HL-60/S4 (cell line): ENCODE results near the gene CLDN7.

ENCODE experiments used
- in situ Hi-C: fragments of 300-500 bp; cut with MboI; formaldehyde crosslinking; loops from 2 replicates; pipeline ENCODE4 v1.14.3; 2022; ENCODE audit warnings: low sequenced_read_pairs

Gene CLDN7

GRCh38 chr17:7238420-7239090 lies 23.7 kb downstream of the CLDN7 start:
- in situ Hi-C loops: no loop called here

GRCh38 chr17:7237761-7238419 lies 24.4 kb downstream of the CLDN7 start:
- in situ Hi-C loops: no loop called here

DNA sequence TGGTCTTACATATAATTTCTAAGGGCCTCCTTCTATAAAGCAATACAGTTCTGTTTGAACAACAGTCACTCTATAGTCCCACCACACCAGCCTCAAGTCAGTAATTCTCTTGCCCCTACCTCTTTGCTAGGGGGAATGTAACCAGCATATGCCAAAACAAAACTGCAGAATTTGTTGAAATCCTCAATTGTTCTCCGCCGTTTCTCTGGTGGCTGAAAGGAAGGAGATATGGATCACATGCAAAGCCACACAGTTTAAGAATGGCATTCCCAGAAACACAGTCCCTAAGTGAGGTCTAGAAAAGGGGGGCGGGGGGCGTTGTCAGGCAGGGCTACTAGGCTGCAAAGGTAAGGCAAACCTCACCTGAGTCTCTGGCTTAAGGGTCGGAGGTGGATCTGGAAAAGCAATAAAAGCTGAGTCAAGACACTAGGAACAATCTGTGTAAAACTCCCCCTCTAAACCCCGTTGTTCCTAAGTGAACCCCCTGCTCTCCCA lies 25.0 kb downstream of the CLDN7 start:
- in situ Hi-C loops: no loop called here

DNA sequence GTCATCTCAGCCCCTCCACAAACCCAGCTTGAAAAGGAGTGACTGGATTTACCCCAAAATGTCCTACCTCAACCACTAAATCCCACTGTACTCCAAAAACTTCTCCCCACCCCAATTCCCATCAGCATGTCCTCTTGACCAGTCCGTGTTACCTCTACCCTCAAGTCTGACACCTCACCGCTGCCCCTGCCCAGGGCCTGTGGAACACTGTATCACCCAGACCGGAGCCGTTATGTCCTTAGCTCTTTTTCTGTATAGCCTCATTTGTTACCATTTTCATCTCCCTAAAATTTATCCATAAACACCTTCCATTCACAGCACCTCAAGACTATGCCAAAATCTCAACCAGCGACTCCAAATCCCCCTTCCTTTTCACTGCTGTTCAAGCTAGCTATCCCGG lies 25.5 kb downstream of the CLDN7 start:
- in situ Hi-C loops: no loop called here

DNA sequence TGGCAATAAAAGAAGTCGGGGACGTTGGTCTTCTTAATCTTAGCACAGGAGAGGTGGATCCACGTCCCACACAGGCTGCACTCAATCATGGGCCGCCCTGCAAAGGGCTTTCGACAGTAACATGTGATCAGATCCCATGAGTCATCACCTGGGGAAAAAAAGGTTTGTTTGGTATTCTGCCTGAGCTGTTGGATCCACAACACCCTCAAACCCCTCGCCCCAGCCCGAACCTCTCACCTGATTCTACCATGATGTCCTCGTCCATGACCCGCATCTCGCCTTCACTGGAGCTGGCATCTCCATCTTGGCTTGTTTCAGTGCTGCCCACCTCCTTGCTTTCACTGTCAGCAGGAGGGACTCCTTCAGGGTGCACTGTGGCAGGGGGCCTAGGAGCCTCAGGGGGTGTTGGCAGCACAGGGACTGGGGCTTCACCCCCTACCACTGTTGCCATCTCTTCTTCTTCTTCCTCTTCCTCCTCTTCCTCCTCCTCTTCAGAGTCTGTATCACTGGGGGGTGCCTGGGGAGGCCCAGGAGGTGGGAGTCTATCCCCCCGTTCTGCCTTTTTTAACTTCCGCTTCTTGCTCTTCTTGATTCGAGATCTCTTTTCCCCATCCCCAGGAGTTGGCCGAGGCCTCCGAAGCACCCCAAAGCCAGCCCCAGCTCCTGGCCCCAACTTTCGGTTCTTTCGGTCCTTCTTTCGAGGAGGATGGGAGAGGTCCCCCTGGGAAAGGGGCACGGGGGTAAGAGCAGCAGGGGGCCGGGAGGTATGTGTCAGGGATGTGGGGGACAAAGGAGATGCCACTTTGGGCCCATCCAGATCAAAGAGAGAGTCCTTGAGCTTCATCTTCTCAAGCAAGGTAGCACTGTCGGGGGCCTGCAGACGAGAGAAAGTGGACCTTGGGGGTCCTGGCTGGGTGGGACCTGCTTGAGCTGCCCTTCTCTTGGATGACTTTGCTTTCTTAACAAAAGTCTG lies 26.3 kb downstream of the CLDN7 start:
- in situ Hi-C loops: no loop called here

DNA sequence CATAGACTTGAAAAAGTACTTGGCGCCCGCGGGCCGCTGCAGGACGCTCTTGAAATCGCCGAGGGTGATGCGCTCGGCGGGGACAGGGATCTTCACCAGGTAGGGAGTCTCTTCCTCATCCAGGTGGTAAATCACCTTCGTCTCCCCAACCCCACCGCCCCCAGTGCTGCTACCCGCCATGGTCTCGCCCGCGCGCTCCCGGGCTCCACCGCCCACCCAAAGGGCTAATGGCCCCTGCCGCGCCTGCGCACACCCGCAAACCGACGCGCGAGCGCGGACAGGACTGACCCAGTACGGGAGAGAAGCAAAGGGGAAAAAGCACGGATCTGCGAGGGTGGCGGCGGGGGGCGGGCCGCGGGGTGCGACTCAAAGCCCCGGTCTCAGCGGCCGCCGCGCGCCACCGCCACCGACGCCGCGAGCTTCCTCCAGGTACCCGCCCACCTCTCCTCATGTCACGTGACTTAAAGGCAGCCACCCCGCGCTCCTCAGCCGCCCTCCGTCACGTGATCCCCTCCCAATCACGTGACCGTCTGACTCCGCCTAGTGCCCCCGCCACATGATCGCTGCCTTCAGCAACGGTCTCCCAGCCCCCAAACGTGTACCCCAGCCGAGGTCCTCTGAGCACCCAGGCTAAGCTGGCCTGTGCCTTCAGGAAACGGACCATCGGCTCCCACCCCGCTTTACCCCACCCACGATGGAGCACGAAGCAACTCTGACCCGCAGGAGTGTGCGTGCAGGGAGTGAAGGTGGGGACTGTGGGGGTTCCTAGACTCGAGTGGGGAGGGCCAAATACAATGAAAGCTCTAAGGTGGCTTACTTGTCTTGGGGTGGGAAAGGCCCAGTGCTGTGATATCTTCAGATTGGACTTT lies 28.0 kb downstream of the CLDN7 start, which contains the start of gene DVL2:
Gene DVL2, minus strand, starts transcription at position 435 of the 869 bp plus-strand sequence. Its CDS starts 255 bp downstream, at position 180.
- in situ Hi-C loops: no loop called here

DNA sequence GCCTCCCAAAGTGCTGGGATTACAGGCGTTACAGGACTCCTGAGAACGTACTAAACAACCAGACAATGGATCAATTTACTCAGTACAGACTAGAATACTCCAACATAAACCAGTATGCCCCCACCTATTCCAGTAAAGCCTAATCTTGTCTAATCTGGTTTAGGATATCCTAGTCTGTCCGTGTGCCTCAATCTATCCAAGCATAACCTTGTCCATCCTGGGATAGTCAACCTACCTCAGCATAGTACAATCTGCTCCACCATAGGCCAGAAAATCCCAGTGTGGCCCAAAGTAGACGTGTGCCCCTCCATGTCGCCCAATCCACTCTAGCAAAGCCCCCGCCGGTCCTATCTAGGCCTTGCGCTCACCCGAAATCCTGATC lies 28.6 kb downstream of the CLDN7 start:
- in situ Hi-C loops: no loop called here

GRCh38 chr17:7232114-7232513 lies 30.2 kb downstream of the CLDN7 start:
- in situ Hi-C loops: no loop called here

GRCh38 chr17:7229504-7229903 lies 32.8 kb downstream of the CLDN7 start:
- in situ Hi-C loops: no loop called here

DNA sequence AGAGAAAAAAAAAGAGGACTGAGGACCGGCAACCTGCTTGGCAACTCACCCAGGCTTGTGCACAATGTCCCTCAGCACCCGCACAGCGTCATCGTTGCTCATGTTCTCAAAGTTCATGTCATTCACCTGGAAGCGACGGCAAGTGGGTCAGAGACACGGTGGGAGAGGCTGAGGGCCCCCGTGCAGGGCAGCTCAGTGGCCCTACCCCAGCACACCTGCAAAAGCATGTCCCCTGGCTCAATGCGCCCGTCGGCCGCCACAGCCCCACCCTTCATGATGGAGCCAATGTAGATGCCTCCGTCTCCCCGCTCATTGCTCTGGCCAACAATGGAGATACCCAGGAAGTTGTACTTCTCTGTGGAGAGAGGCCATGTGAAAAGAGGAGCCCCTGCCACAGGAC lies 33.4 kb downstream of the CLDN7 start:
- in situ Hi-C loops: no loop called here

DNA sequence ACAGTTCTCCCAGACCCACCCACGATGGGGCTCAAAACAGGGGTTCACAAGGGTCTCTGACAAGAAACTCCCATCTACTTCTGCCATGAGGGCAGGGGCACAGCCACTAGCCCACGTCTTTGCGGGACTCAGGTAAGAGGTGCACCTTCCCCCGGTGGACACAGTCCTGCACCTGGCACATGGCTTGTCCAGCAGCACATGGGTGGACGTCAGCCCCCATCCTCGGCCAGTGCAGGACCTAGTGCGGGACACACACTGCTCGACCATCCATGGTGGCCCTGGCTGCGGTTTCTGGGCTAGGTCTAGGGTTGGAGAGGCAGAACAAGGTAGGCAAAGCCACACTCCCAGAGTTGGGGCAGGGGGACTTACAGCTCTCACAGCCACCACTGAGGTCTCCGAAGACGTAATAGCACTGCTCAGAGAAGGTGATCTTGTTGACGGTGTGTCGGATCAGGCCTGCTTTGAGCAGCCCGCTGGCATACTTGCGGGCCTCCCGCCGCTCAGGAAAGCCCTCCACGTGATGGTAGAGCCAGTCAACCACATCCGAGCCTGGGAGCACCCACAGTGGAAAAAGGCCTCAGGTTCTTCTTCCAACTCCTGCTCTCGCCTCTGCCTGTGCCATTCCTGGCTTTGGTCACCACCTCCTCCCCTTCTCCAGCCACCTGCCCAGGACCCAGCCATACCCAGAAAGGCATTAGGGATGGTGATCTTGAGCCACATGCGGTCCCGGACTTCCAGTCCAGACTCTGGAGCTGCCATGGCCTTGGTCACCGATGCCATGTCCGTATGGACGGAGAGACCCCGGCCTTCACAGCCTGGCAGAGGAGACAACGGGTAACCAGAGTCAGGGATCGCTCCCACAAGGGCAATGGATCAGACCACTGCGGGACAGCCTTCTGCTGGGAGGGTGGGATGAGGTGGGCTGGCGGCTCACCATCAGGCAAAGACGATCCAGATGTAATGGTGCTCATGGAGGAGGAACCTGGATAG lies 35.3 kb downstream of the CLDN7 start:
- in situ Hi-C loops: no loop called here

GRCh38 chr17:7225711-7226331 lies 36.5 kb downstream of the CLDN7 start:
- in situ Hi-C loops: no loop called here

DNA sequence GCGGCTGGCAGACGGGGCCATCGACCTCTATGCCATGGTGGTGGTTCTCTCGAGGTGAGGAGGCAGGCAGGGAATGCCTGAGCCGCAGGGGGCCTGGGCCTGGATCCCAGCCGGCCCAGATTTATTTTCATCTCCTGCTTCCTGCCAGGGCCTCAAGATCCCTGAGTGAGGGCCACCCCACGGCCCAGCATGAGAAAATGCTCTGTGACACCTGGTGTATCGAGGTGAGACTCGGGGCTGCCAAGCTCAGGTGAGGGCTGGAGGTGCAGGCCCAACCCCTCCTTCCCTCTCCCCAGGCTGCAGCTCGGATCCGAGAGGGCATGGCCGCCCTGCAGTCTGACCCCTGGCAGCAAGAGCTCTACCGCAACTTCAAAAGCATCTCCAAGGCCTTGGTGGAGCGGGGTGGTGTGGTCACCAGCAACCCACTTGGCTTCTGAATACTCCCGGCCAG lies 37.6 kb downstream of the CLDN7 start:
- in situ Hi-C loops: no loop called here

DNA sequence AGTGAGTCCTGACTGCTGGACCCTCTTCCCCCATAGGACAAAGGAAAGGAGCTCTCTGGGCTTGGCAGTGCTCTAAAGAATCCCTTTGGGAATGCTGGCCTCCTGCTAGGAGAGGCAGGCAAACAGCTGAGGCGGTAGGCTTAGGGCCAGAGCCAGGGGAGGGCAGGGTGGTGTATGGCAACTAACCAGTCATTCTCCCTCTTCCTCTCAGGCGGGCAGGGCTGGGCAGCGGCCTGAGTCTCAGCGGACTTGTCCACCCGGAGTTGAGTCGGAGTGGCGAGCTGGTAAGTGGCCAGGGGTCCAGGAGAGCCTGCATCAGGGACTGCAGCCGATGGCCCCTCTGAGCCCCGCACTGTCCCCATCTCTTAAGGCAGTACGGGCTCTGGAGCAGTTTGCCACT lies 38.2 kb downstream of the CLDN7 start:
- in situ Hi-C loops: no loop called here

DNA sequence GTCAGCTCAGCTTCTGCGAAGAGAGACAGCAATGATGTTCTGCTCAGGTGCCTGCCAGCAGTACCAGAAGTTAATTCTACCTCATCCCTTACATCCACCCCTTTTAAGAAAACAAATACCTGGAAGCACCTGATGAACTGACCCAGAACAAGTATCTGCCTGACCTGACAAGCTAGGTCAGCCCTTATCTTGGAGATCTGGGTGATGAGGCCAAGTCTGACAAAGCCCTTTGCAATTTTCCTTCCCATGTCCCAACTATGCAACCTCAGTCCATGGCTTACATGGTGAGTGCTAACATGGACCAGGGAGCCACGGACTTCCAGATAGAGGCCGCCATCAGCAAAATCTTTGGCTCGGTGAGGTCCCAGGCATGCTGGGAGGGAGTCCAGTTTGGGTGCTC lies 38.9 kb downstream of the CLDN7 start:
- in situ Hi-C loops: no loop called here

DNA sequence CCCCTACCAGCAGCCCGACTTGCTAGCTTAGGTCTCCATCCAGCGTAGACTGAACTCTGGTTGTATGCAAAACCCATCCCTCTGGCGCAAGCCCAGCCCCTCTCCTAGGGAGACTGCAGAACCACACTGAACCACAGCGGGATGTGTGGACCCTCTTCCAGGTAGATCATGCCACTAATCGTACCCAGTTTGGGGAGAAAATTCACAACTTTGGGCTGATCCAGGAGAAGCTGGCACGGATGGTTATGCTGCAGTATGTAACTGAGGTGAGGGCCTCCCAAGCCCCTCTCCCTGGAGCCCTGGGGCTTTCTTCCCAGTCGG lies 39.3 kb downstream of the CLDN7 start:
- in situ Hi-C loops: no loop called here

DNA sequence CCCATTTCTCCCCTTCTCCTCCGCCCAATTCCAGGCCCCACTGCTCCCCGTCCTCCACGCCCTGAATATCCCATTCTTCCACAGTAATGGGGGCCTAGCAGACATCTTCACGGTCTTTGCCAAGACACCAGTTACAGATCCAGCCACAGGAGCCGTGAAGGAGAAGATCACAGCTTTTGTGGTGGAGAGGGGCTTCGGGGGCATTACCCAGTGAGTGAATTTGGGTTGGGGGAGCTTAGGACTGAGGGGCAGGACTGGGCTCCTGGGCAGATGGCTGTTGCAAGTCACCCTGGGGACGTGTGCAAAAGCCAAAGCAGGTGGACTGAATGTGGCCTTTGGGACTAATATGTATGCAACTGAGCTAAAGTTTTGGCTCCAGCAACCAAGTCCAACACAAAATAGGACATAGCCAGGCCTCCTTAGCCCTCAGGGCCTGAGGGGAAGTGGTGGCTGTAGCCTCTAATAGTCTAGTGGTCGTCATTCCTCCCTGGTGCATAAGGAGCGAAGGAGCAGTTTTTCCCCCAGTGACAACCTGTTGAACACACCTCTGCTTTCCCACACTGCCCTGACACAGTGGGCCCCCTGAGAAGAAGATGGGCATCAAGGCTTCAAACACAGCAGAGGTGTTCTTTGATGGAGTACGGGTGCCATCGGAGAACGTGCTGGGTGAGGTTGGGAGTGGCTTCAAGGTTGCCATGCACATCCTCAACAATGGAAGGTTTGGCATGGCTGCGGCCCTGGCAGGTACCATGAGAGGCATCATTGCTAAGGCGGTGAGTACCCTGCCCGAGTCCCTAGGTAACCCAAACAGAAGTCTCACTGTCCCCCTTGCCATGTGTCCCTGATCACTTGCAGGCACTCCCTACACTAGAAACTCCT lies 39.9 kb downstream of the CLDN7 start:
- in situ Hi-C loops: no loop called here
